B cell (primary cell): ENCODE results near the gene SCAMP4. TPM values are rescaled to one million over a fixed set of nuclear protein-coding genes. Genes with fewer than 3 reads are reported as not detected.

ENCODE experiments used
- ATAC-seq: fragments of 200-7000 bp; cut with Tn5 transposase; one replicate; pipeline ENCODE4 v1.10.0; 2021; ENCODE audit warnings: low read depth, mild to moderate bottlenecking, moderate number of reproducible peaks, moderate library complexity
- CTCF ChIA-PET: fragments of 350-600 bp; sonication (Branson Sonifier 250); formaldehyde crosslinking; loops from one replicate; lab custom pipeline; 2021; ENCODE audit warnings: antibody characterized with exemption, inconsistent platforms; lab: Charles Lee
- POLR2A ChIA-PET: fragments of 350-600 bp; sonication (Branson Sonifier 250); formaldehyde crosslinking; loops from one replicate; lab custom pipeline; 2021; ENCODE audit warnings: antibody characterized with exemption; lab: Charles Lee
- DNase-seq: peaks from one replicate; pipeline ENCODE4 v3.0.0; 2013
- H2AFZ ChIP-seq: 2 replicates; pipeline ENCODE4 v1.6.1; 2012; ENCODE audit warnings: mild to moderate bottlenecking, low read depth, low read length; ENCODE audit not compliant: insufficient read depth, poor library complexity, severe bottlenecking
- H3K27ac ChIP-seq, 2 donors: 1 replicate in 1 of 2; 2 replicates in 1 of 2; pipeline ENCODE4 v1.5.1; 2012 to 2013; ENCODE audit warnings: low read length in 2 of 2, mild to moderate bottlenecking in 2 of 2, moderate library complexity in 1 of 2
- H3K27me3 ChIP-seq, 4 experiments: fragments of 200-600 bp in 1 of 4; sonication (generic) in 1 of 4; replicated peaks in 1 of 4; 1 replicate in 2 of 4; 2 replicates in 2 of 4; pipeline versions ENCODE4 v1.6.1 to v1.7.0; 2013 to 2016; ENCODE audit warnings: low read length in 3 of 4, mild to moderate bottlenecking in 2 of 4, mixed read lengths in 1 of 4, moderate library complexity in 1 of 4; ENCODE audit not compliant: insufficient read depth in 4 of 4, control insufficient read depth in 3 of 4; ENCODE audit errors: control extremely low read depth in 1 of 4
- H3K36me3 ChIP-seq, 2 experiments: replicated peaks in 1 of 2; 1 replicate in 1 of 2; 2 replicates in 1 of 2; pipeline versions ENCODE4 v1.6.1 to v1.7.1; 2013; ENCODE audit warnings: low read length in 1 of 2; ENCODE audit not compliant: insufficient read depth in 2 of 2, control insufficient read depth in 1 of 2; ENCODE audit errors: control extremely low read depth in 1 of 2, extremely low read depth in 1 of 2
- H3K4me1 ChIP-seq, 2 donors: fragments of 200-600 bp in 1 of 2; sonication (generic) in 1 of 2; 1 replicate in 1 of 2; 2 replicates in 1 of 2; pipeline versions ENCODE4 v1.5.1 to v1.6.1; 2013 to 2017; ENCODE audit warnings: low read length in 2 of 2; ENCODE audit not compliant: control insufficient read depth in 2 of 2, insufficient read depth in 2 of 2
- H3K4me2 ChIP-seq: replicated peaks from 2 replicates; pipeline ENCODE3; 2012; ENCODE audit warnings: mild to moderate bottlenecking, low read depth, low read length; ENCODE audit not compliant: poor library complexity, severe bottlenecking
- H3K4me3 ChIP-seq, 5 experiments: fragments of 200-600 bp in 1 of 5; sonication (generic) in 1 of 5; 1 replicate in 3 of 5; 2 replicates in 2 of 5; pipeline versions ENCODE4 v1.5.1 to v1.7.0; 2011 to 2016; ENCODE audit warnings: low read length in 4 of 5, mild to moderate bottlenecking in 4 of 5, low read depth in 2 of 5, control low read depth in 1 of 5, moderate library complexity in 1 of 5; ENCODE audit not compliant: insufficient read depth in 1 of 5; ENCODE audit errors: control extremely low read depth in 1 of 5, extremely low read depth in 1 of 5
- H3K79me2 ChIP-seq: fragments of 200-600 bp; sonication (generic); one replicate; pipeline ENCODE4 v1.6.0; 2016; ENCODE audit warnings: low read length; ENCODE audit not compliant: control insufficient read depth, insufficient read depth
- H3K9ac ChIP-seq: fragments of 200-600 bp; sonication (generic); 2 replicates; pipeline ENCODE4 v1.6.1; 2017; ENCODE audit warnings: mild to moderate bottlenecking, low read length, moderate library complexity
- H3K9me3 ChIP-seq, 3 donors: one replicate each; pipeline versions ENCODE4 v1.6.1 to v1.7.1; 2013; ENCODE audit warnings: low read length in 2 of 3; ENCODE audit not compliant: control insufficient read depth in 2 of 3, insufficient read depth in 1 of 3; ENCODE audit errors: control extremely low read depth in 1 of 3
- H4K20me1 ChIP-seq: 2 replicates; pipeline ENCODE4 v1.6.0; 2012; ENCODE audit warnings: mild to moderate bottlenecking, low read length; ENCODE audit not compliant: insufficient read depth, control insufficient read depth, poor library complexity, severe bottlenecking
- H3K27ac Mint-ChIP-seq: one replicate; pipeline ENCODE4 v1.8.0; 2021; ENCODE audit warnings: mixed read lengths
- H3K27me3 Mint-ChIP-seq: one replicate; pipeline ENCODE4 v1.8.0; 2021; ENCODE audit warnings: mixed read lengths
- H3K4me1 Mint-ChIP-seq: one replicate; pipeline ENCODE4 v1.8.0; 2021; ENCODE audit warnings: mixed read lengths
- H3K4me3 Mint-ChIP-seq: one replicate; pipeline ENCODE4 v1.8.0; 2021; ENCODE audit warnings: mixed read lengths
- H3K9me3 Mint-ChIP-seq: one replicate; pipeline ENCODE4 v1.8.0; 2022; ENCODE audit warnings: mixed read lengths; ENCODE audit not compliant: insufficient read depth
- EZH2 ChIP-seq: IDR thresholded peaks from 2 replicates; pipeline ENCODE4 v1.6.1; 2012; ENCODE audit warnings: borderline replicate concordance, low read depth, mild to moderate bottlenecking, moderate library complexity, low read length; ENCODE audit not compliant: insufficient read depth, poor library complexity, severe bottlenecking
- WGBS: methylation state at CpG from one replicate; pipeline ENCODE4 v1.1.5; 2013; ENCODE audit warnings: missing lambda C conversion rate; ENCODE audit not compliant: insufficient coverage; 5-methylcytosine and 5-hydroxymethylcytosine counted together
- intact Hi-C: fragments of 100-400 bp; cut with micrococcal nuclease; formaldehyde crosslinking; loops from one replicate; pipeline ENCODE4 v1.10.0; 2022
- polyA plus RNA-seq: library from polyadenylated mRNA; depleted of rRNA; stranded (reverse); fragments of >200 nt; gene quantifications from 2 replicates; pipeline ENCODE4 v1.2.3, GENCODE V29; 2012
- total RNA-seq, 2 donors: library from RNA; stranded (reverse); fragments of 120-200 nt in 1 of 2; gene quantifications; 1 replicate in 1 of 2; 2 replicates in 1 of 2; pipeline versions ENCODE4 v1.2.3 to v1.2.4, GENCODE V29; 2013 to 2022
- TF ChIP-seq, protein P1 (sequence below): fragments of 200-600 bp; IDR thresholded peaks from one replicate; pipeline ENCODE4 v1.8.0; 2022; ENCODE audit warnings: antibody characterized with exemption, mild to moderate bottlenecking

Gene SCAMP4
- total and polyA plus RNA-seq, 2 donors (not counting 1 experiment from before 2014, with no cell fraction given): 47.9 to 60.0 TPM

DNA sequence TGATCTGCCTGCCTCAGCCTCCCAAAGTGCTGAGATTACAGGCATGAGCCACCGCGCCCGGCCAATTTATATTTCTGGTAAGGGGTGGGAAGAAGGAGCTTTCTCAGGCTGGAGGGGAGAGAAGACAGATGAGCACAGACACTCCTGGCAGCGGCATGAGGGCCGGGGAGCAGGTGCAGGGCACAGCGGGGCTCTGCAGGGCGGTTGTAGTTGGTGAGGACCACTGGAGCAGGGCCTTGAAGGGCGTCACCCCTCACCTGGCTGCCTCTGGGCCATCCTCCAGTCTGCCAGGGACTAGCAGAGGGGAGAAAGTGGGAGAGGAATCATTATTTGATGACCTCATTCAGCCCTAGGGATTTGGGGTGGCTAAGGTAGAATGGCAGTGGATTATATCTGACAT lies 27.2 kb downstream of the SCAMP4 start:
- intact Hi-C loops: no loop called here
- no peak for ATAC-seq
- Histone ChIP-seq H3K36me3 (peaks cover 0 to 4% of the 10 kb centered on the region in 2 experiments), H3K9me3 (peaks cover 0 to 20% (median 3%) of the 10 kb centered on the region in 3 donors), H2AFZ (peak overlapping the region; percentile 15), H3K9ac (no peak overlapping the region), H3K79me2 (peaks cover 61% of the 10 kb centered on the region), H4K20me1 (no peaks in the 10 kb centered on the region), H3K4me2 (peak overlapping the region; percentile 60), H3K4me3 (no peak overlapping the region), H3K27me3 (no peaks in the 10 kb centered on the region), H3K27ac (peak overlapping the region; percentile 79 to 85), H3K4me1 (peaks cover 41 to 61% of the 10 kb centered on the region in 2 donors)
- peaks cover 57% of the 10 kb centered on the region for H3K4me1 Mint-ChIP-seq
- H3K27me3 Mint-ChIP-seq: no peaks in the 10 kb centered on the region
- TF ChIP-seq EZH2: no peak
- TF ChIP-seq, protein P1, sequence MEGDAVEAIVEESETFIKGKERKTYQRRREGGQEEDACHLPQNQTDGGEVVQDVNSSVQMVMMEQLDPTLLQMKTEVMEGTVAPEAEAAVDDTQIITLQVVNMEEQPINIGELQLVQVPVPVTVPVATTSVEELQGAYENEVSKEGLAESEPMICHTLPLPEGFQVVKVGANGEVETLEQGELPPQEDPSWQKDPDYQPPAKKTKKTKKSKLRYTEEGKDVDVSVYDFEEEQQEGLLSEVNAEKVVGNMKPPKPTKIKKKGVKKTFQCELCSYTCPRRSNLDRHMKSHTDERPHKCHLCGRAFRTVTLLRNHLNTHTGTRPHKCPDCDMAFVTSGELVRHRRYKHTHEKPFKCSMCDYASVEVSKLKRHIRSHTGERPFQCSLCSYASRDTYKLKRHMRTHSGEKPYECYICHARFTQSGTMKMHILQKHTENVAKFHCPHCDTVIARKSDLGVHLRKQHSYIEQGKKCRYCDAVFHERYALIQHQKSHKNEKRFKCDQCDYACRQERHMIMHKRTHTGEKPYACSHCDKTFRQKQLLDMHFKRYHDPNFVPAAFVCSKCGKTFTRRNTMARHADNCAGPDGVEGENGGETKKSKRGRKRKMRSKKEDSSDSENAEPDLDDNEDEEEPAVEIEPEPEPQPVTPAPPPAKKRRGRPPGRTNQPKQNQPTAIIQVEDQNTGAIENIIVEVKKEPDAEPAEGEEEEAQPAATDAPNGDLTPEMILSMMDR: no peak
- 83% methylated on average over 8 of the region's 8 CpGs for WGBS
- CTCF ChIA-PET: interaction anchor here (1.1 to 1.7 kb wide), 6 partner anchors 10 to 171 kb away, joined by 3 to 7 read pairs (median 4); no protein-coding TSS in a partner anchor
- DNase-seq: no peak
- POLR2A ChIA-PET: interaction anchor here (0.7 kb wide), 2 partner anchors 38 to 49 kb away, joined by 3 to 5 read pairs; no protein-coding TSS in a partner anchor
- peaks cover 2% of the 10 kb centered on the region for H3K9me3 Mint-ChIP-seq
- peak overlapping the region; percentile 46 for H3K4me3 Mint-ChIP-seq
- H3K27ac Mint-ChIP-seq: peak overlapping the region; percentile 88

DNA sequence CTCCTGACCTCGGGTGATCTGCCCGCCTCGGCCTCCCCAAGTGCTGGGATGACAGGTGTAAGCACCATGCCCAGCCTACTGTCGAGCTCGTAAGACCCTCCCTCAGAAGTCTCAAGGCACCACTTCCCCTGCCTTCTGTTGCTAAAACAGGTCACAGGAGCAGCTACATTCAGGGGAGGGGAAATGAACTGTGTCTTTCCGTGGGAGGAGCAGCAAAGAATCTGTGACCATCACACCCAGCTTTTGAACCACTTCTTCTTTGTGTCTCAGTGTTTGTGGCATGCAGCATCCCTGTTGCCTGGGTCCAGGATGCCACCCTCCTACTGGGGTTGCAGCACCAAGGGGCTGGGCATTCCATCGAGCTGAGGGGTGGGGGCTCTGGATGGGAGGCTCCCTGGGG lies 28.0 kb downstream of the SCAMP4 start:
- Histone ChIP-seq H2AFZ (peak overlapping the region; percentile 41), H3K4me3 (peak overlapping the region in 2 of 5 experiments; percentile 12 to 20), H4K20me1 (no peaks in the 10 kb centered on the region), H3K4me2 (peak overlapping the region; percentile 60), H3K36me3 (peaks cover 0 to 4% of the 10 kb centered on the region in 2 experiments), H3K9ac (peak overlapping the region; percentile 25), H3K79me2 (peaks cover 61% of the 10 kb centered on the region), H3K9me3 (peaks cover 0 to 20% (median 3%) of the 10 kb centered on the region in 3 donors), H3K27ac (peak overlapping the region; percentile 79 to 85), H3K4me1 (peaks cover 41 to 61% of the 10 kb centered on the region in 2 donors), H3K27me3 (no peaks in the 10 kb centered on the region)
- Mint-ChIP-seq H3K27me3 (no peaks in the 10 kb centered on the region), H3K27ac (peak overlapping the region; percentile 96), H3K4me1 (peaks cover 52% of the 10 kb centered on the region), H3K4me3 (peak overlapping the region; percentile 79), H3K9me3 (peaks cover 2% of the 10 kb centered on the region)
- POLR2A ChIA-PET: interaction anchor here (0.5 to 0.6 kb wide), 4 partner anchors 116 to 1415 kb away, joined by 3 to 5 read pairs (median 3); no protein-coding TSS in a partner anchor
- CTCF ChIA-PET: interaction anchor here (1.0 to 1.7 kb wide), 8 partner anchors 9 to 177 kb away, joined by 3 to 7 read pairs (median 4); no protein-coding TSS in a partner anchor
- ATAC-seq (peak; percentile 59), DNase-seq (peak; percentile 80)
- WGBS: no CpG with 5 or more reads among the region's 7 CpGs
- TF ChIP-seq EZH2: no peak
- TF ChIP-seq, protein P1: no peak
- intact Hi-C loops: no loop called here
